HG03354 (cell line): ENCODE data around the gene ACTMAP.

Experiments used
- ATAC-seq: cut with Tn5 transposase; IDR thresholded peaks from one replicate; pipeline ENCODE4 v1.9.1; 2021; ENCODE audit warnings: mild to moderate bottlenecking; ENCODE audit not compliant: unreplicated experiment, poor library complexity, severe bottlenecking

ACTMAP gene

GRCh38 chr19:40704491-40705361, 45.6 kb downstream of the ACTMAP start:
- ATAC-seq = no peak

DNA sequence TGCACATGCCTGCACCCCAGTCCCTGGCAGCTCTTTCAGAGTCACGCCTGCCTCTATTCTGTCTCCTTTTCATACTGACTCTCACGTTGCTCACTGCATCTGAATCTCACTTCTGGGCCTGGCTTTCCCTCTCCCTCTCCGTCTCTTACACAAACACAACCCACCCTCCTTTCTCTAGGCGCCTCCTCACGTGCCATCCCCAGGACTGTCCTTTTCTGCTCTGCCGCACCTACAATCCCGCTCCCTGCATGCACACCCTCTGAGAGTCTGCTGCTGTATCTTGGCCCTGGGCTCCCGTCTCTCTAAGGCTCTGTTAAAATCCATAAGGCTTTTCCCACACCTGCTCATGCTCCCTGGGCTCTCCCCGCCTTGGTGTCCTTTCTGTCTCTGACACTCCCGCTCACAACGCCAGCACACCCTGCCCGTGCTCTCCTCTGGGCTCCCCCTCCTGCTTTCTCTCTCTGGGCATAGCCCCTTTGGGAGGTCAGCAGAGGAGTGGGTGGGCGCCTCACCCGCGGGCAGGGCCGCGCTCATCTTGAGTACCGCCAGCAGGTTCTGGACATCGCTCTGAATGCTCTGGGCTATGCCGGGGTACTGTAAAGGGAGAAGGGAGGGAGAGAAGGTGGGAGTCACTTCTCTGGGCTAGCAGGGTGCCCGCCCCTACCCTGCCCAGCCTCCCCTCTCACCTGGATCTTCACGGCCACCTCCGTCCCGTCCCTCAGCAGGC, 47.1 kb downstream of the ACTMAP start:
- no peak for ATAC-seq

GRCh38 chr19:40702337-40703012, 47.8 kb downstream of the ACTMAP start:
- no peak for ATAC-seq

DNA sequence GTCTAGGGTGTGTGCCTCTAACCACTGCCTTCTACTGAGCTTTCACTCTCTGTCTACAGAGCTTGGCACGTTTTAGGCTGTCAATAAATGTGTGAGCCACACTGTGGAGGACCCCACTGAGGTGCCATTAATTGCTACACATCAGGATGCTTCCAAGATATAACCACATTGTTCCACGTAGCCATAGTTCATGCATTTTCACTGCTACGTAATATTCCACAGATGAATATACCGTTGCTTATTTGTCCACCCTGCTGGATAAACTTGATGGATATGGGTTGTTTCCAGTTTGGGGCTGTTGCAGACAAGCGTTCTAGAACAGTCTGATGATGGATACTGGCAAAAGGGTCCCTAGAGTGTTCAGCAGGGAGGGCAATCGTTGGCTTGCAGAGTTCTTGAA, 48.5 kb downstream of the ACTMAP start:
- no peak for ATAC-seq

DNA sequence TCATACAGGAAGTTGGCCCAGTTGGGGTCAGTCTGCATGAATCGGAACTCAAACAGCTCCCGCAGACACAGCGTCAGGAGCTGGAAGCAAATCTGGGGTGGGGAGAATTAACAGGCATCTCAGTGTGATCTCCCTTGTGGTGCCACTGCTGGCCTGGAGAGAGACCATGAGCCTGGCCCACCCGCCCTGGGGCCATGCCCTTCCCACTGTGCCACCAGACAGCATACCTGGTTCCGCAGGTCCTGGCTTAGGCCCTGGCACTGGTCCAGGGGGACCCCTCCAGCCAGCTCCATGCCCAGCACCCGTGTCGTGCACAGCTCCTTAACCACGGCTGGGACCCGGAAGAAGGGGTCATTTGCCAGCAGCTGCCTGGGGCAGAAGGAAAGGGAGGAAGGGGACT, 50.2 kb downstream of the ACTMAP start:
- no peak for ATAC-seq

DNA sequence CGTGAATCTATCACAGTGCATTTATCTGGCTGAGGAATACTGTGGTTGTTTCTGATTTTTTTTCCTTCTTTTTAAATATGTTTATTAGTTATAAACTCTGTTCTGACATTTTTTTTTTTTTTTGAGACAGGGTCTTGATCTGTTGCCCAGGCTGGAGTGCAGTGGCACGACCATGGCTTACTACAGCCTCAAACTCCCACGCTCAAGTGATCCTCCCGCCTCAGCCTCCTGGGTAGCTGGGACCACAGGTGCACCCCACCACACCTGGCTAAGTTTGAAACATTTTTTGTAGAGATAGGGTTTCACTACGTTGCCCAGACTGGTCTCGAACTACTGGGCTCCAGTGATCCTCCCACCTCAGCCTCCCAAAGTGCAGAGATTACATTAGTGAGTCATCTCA, 53.3 kb downstream of the ACTMAP start:
- ATAC-seq = no peak

DNA sequence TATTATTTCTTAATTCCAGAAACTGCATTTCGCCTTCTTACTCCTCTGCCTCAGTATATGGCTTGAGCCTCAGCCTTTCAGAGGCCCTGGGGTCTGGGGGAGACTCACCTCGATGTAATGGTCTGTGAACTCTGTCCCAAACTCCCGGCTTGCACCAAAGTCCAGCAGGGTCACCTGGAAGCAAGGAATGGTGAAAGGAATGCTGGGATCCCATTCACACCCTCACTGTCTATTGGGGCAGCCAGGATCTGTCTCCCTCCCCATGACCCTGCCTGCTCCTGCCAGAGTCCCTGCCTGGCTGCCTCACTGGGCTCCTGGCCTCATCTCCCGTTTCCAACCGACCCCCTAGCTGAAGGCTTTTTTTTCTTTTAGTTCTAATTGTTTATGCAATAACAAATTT, 54.4 kb downstream of the ACTMAP start:
- ATAC-seq = no peak

DNA sequence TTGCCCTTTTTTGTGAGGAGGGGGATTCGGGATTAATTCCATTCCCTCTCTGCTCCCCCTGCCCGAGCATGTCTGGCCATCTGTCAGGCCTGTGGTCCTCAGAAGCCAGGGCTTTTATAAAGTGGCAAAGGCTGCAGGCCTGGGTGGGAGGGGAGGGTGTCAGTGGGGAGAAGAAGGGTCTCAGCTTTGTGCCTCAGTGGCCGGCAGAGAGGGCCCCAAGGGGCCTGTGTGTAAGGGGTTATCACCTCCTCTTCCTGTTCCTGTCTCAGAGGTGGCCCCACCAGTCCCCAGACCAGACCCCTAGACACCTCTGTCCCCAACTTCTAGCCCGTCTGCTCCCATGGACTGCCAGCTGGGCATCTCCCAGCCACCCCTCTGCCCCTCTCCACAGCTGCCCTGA, 56.4 kb downstream of the ACTMAP start:
- no peak for ATAC-seq

- ATAC-seq = no peak
Measured at GRCh38 chr19:40693150-40693788, 57.0 kb downstream of the ACTMAP start.

DNA sequence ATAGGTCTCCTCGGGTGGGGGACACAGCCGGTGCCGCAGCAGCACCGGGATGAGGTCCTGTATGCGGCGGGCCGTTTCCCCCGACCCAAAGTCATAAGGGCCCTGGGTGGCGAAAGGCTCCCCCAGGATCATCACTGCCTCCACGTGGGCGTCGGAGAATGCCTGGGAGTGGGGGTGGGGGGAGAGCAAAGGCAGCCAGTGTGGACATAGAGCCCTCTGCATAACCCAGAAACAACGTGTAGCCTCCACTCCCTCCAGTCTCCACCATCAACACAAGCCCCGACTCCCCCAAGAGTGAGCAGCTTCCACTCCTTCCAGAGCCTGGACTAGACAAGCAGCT, 58.1 kb downstream of the ACTMAP start:
- ATAC-seq = no peak

DNA sequence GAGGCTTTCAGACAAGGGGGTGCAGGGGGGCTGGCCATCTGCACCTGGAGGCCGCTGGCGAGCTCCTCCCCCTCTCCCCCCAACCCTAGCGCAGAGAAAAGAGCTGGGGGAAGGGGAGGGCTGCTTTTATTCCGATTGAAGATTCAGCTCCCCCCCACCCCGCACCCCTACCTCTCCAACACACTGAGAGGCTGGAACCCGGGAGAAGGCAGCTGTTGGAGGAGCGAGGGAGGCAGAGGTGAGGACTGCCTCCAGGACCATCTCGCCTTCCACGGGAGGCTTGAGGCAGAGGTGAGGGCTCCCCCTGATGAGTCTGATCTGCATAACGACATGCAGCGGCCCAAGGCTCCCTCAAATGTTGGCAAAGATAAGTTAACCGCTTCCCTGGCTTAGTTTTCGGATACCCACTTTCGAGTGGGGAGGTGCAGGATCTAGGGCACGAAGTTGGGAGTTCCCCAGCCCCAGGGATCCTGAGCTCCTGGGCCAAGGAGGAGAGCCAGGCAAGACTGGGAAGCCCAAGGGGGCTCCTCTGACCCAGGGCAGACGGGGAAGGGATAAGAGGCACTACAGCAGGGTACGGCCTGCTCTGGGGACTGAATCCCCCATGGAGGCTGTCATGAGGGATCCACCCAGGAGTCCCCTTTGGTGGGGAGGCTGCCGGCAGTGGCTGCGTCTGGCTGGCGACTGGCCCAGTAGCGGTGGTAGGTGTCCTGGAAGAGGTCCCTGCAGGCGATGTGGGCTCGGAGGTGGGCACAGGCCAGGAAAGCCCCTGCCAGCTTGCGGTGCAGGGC, 58.7 kb downstream of the ACTMAP start:
- no peak for ATAC-seq
